SIG-M5 (cell line): ENCODE results near the gene EVX2.

ENCODE experiments used
- DNase-seq: peaks from one replicate; lab custom pipeline; 2025; lab: John Stamatoyannopoulos, UW

The EVX2 gene

GRCh38 chr2:176122052-176122682, 38.4 kb upstream of the EVX2 start:
- DNase-seq = no peak

GRCh38 chr2:176121190-176122051, 37.7 kb upstream of the EVX2 start:
- DNase-seq = no peak

- no peak for DNase-seq
Measured at GRCh38 chr2:176120364-176121189, 36.8 kb upstream of the EVX2 start.

GRCh38 chr2:176118601-176119339, 35.0 kb upstream of the EVX2 start:
- no peak for DNase-seq

- no peak for DNase-seq
Measured at GRCh38 chr2:176117823-176118371, 34.1 kb upstream of the EVX2 start.

- no peak for DNase-seq
Measured at GRCh38 chr2:176117162-176117822, 33.5 kb upstream of the EVX2 start.

- DNase-seq = no peak
Measured at GRCh38 chr2:176115883-176116813, 32.4 kb upstream of the EVX2 start, which contains the start of gene HOXD10. TSS of gene HOXD10 (plus strand) at chr2:176116778. CDS start at chr2:176116834, 56 bp downstream.

- DNase-seq = no peak
Measured at GRCh38 chr2:176114930-176115625, 31.3 kb upstream of the EVX2 start.

- DNase-seq = no peak
Measured at GRCh38 chr2:176114120-176114929, 30.6 kb upstream of the EVX2 start.

GRCh38 chr2:176112375-176113302, 28.9 kb upstream of the EVX2 start:
- no peak for DNase-seq

GRCh38 chr2:176111846-176112374, 28.1 kb upstream of the EVX2 start:
- no peak for DNase-seq

GRCh38 chr2:176111309-176111663, 27.5 kb upstream of the EVX2 start:
- DNase-seq = no peak

GRCh38 chr2:176110415-176111308, 26.9 kb upstream of the EVX2 start:
- no peak for DNase-seq

GRCh38 chr2:176109946-176110345, 26.2 kb upstream of the EVX2 start:
- DNase-seq = no peak

GRCh38 chr2:176109192-176109901, 25.6 kb upstream of the EVX2 start:
- DNase-seq = no peak
